Neuronal stem cell (in vitro differentiated cells): ENCODE data around the gene IMP4.
A peak's percentile ranks its signal among the peaks of the same experiment; 100 is the strongest.

Experiments
- DNase-seq: peaks from one replicate; pipeline ENCODE4 v3.0.0-alpha.2; 2013; ENCODE audit warnings: low spot score
- H2AFZ ChIP-seq: one replicate; pipeline ENCODE4 v1.6.1; 2013; ENCODE audit warnings: mild to moderate bottlenecking, low read length, inconsistent platforms
- H2AK5ac ChIP-seq: 2 replicates; pipeline ENCODE4 v1.6.1; 2013; ENCODE audit warnings: low read depth, mild to moderate bottlenecking, inconsistent platforms, low read length, moderate library complexity, mixed read lengths
- H2BK120ac ChIP-seq: 2 replicates; pipeline ENCODE4 v1.6.1; 2013; ENCODE audit warnings: low read depth, mild to moderate bottlenecking, inconsistent platforms, low read length, moderate library complexity, mixed read lengths
- H2BK12ac ChIP-seq: one replicate; pipeline ENCODE4 v1.6.1; 2013; ENCODE audit warnings: low read length, inconsistent platforms
- H2BK15ac ChIP-seq: 2 replicates; pipeline ENCODE4 v1.6.1; 2013; ENCODE audit warnings: mild to moderate bottlenecking, low read length, inconsistent platforms, mixed read lengths
- H2BK5ac ChIP-seq: one replicate; pipeline ENCODE4 v1.6.1; 2013; ENCODE audit warnings: inconsistent platforms, mild to moderate bottlenecking, low read length, moderate library complexity
- H3K14ac ChIP-seq: one replicate; pipeline ENCODE4 v1.6.1; 2013; ENCODE audit warnings: low read length, inconsistent platforms
- H3K18ac ChIP-seq: 2 replicates; pipeline ENCODE4 v1.6.1; 2013; ENCODE audit warnings: low read length, inconsistent platforms
- H3K23ac ChIP-seq: 2 replicates; pipeline ENCODE4 v1.6.1; 2013; ENCODE audit warnings: low read depth, mild to moderate bottlenecking, mixed read lengths, low read length, inconsistent platforms; ENCODE audit not compliant: poor library complexity
- H3K27ac ChIP-seq: replicated peaks from 3 replicates; pipeline ENCODE4 v1.5.1; 2013; ENCODE audit warnings: low read length, inconsistent platforms
- H3K27me3 ChIP-seq, 3 experiments: 2 replicates each; pipeline ENCODE4 v1.6.1; 2013; ENCODE audit warnings: low read length in 3 of 3, mild to moderate bottlenecking in 2 of 3, inconsistent platforms in 1 of 3, low read depth in 1 of 3, mixed read lengths in 1 of 3, moderate library complexity in 1 of 3; ENCODE audit not compliant: control insufficient read depth in 3 of 3, insufficient read depth in 3 of 3
- H3K36me3 ChIP-seq, 2 donors: replicated peaks in 1 of 2; 2 replicates each; pipeline ENCODE4 v1.6.1; 2013; ENCODE audit warnings: low read length in 2 of 2; ENCODE audit not compliant: control insufficient read depth in 2 of 2, insufficient read depth in 2 of 2
- H3K4ac ChIP-seq: 2 replicates; pipeline ENCODE4 v1.6.1; 2013; ENCODE audit warnings: inconsistent platforms, mild to moderate bottlenecking, low read length, moderate library complexity
- H3K4me1 ChIP-seq, 2 donors: 1 replicate in 1 of 2; 2 replicates in 1 of 2; pipeline ENCODE4 v1.6.1; 2013; ENCODE audit warnings: low read length in 2 of 2, low read depth in 1 of 2; ENCODE audit not compliant: control insufficient read depth in 2 of 2, insufficient read depth in 1 of 2
- H3K4me2 ChIP-seq: one replicate; pipeline ENCODE4 v1.6.1; 2013; ENCODE audit warnings: mild to moderate bottlenecking, low read length, inconsistent platforms; ENCODE audit not compliant: insufficient read depth, poor library complexity, severe bottlenecking
- H3K4me3 ChIP-seq, 2 donors: 2 replicates each; pipeline ENCODE4 v1.5.1; 2013; ENCODE audit warnings: low read length in 2 of 2, mild to moderate bottlenecking in 2 of 2, inconsistent platforms in 1 of 2, moderate library complexity in 1 of 2
- H3K79me1 ChIP-seq: one replicate; pipeline ENCODE4 v1.6.1; 2013; ENCODE audit warnings: low read depth, mild to moderate bottlenecking, inconsistent platforms, low read length, moderate library complexity
- H3K9ac ChIP-seq: one replicate; pipeline ENCODE4 v1.6.1; 2013; ENCODE audit warnings: mild to moderate bottlenecking, low read depth, low read length, inconsistent platforms; ENCODE audit not compliant: poor library complexity
- H3K9me3 ChIP-seq, 2 donors: replicated peaks in 1 of 2; 2 replicates each; pipeline versions ENCODE3 to v1.6.1; 2013; ENCODE audit warnings: low read length in 2 of 2, mild to moderate bottlenecking in 2 of 2, inconsistent platforms in 1 of 2, low read depth in 1 of 2, mixed read lengths in 1 of 2, moderate library complexity in 1 of 2; ENCODE audit not compliant: control insufficient read depth in 2 of 2, insufficient read depth in 1 of 2
- H4K8ac ChIP-seq: one replicate; pipeline ENCODE4 v1.6.1; 2013; ENCODE audit warnings: low read depth, mild to moderate bottlenecking, inconsistent platforms, low read length, moderate library complexity
- H4K91ac ChIP-seq: one replicate; pipeline ENCODE4 v1.6.1; 2013; ENCODE audit warnings: low read length, low read depth, mild to moderate bottlenecking, inconsistent platforms; ENCODE audit not compliant: poor library complexity
- WGBS, 2 donors: extraction: QIAGEN DNeasy Blood & Tissue Kit; methylation state at CpG; one replicate each; pipeline ENCODE4 v1.1.7; 2013; ENCODE audit warnings: missing lambda C conversion rate in 2 of 2, mixed read lengths in 1 of 2; ENCODE audit not compliant: insufficient read length in 2 of 2, insufficient replicate concordance in 1 of 2; ENCODE audit errors: extremely low coverage in 2 of 2; 5-methylcytosine and 5-hydroxymethylcytosine counted together

IMP4 gene

GRCh38 chr2:130370490-130370889 lies 27.8 kb downstream of the IMP4 start:
- no peak overlapping the region for H3K4me2 ChIP-seq
- no peak overlapping the region for H3K4ac ChIP-seq
- H3K79me1 ChIP-seq = no peaks in the 10 kb centered on the region
- no peak overlapping the region for H4K8ac ChIP-seq
- WGBS, 2 donors = no CpG with 5 or more reads among the region's 9 CpGs
- H3K4me1 ChIP-seq = peaks cover 3 to 4% of the 10 kb centered on the region in 2 donors
- no peak overlapping the region for H2AK5ac ChIP-seq
- DNase-seq = no peak
- no peak overlapping the region for H2BK5ac ChIP-seq
- H3K36me3 ChIP-seq = peaks cover 0 to 16% of the 10 kb centered on the region in 2 donors
- peaks cover 5% of the 10 kb centered on the region in 2 donors for H3K9me3 ChIP-seq
- no peak overlapping the region for H2BK15ac ChIP-seq
- H3K14ac ChIP-seq = no peak overlapping the region
- H3K18ac ChIP-seq = no peak overlapping the region
- H2BK120ac ChIP-seq = no peak overlapping the region
- H3K27ac ChIP-seq = no peak overlapping the region
- no peak overlapping the region for H3K9ac ChIP-seq
- no peak overlapping the region for H2AFZ ChIP-seq
- H3K27me3 ChIP-seq = no peaks in the 10 kb centered on the region
- no peak overlapping the region for H3K4me3 ChIP-seq
- H3K23ac ChIP-seq = peak overlapping the region; percentile 9
- no peak overlapping the region for H2BK12ac ChIP-seq
- no peak overlapping the region for H4K91ac ChIP-seq

- Histone ChIP-seq H3K36me3 (peaks cover 0 to 16% of the 10 kb centered on the region in 2 donors), H2BK5ac (no peak overlapping the region), H3K23ac (peak overlapping the region; percentile 76), H3K4ac (peak overlapping the region; percentile 39), H3K4me1 (peaks cover 3 to 4% of the 10 kb centered on the region in 2 donors), H3K9me3 (peaks cover 5% of the 10 kb centered on the region in 2 donors), H3K27ac (peak overlapping the region; percentile 23), H3K27me3 (no peaks in the 10 kb centered on the region), H4K91ac (no peak overlapping the region), H3K14ac (peak overlapping the region; percentile 94), H3K4me3 (peak overlapping the region; percentile 84 to 96), H4K8ac (peak overlapping the region; percentile 29), H2AK5ac (no peak overlapping the region), H2AFZ (peak overlapping the region; percentile 98), H2BK120ac (peak overlapping the region; percentile 56), H3K79me1 (no peaks in the 10 kb centered on the region), H2BK15ac (peak overlapping the region; percentile 64), H2BK12ac (no peak overlapping the region), H3K4me2 (peak overlapping the region; percentile 76), H3K9ac (peak overlapping the region; percentile 95), H3K18ac (peak overlapping the region; percentile 81)
- no peak for DNase-seq
- WGBS, 2 donors = no CpG with 5 or more reads among the region's 18 CpGs
Measured at GRCh38 chr2:130371723-130372054, 29.0 kb downstream of the IMP4 start.

- Histone ChIP-seq H3K18ac (peak overlapping the region; percentile 95), H3K9me3 (peaks cover 5% of the 10 kb centered on the region in 2 donors), H3K14ac (peak overlapping the region; percentile 94), H3K4me3 (peak overlapping the region; percentile 84 to 96), H2BK12ac (no peak overlapping the region), H3K4ac (peak overlapping the region; percentile 39), H3K27me3 (no peaks in the 10 kb centered on the region), H3K79me1 (no peaks in the 10 kb centered on the region), H3K9ac (peak overlapping the region; percentile 95), H3K36me3 (peaks cover 0 to 16% of the 10 kb centered on the region in 2 donors), H2AFZ (peak overlapping the region; percentile 98), H3K23ac (peak overlapping the region; percentile 76), H3K4me1 (peaks cover 3 to 4% of the 10 kb centered on the region in 2 donors), H4K8ac (peak overlapping the region; percentile 29), H2AK5ac (no peak overlapping the region), H2BK5ac (no peak overlapping the region), H3K27ac (peak overlapping the region; percentile 29), H3K4me2 (peak overlapping the region; percentile 76), H2BK120ac (peak overlapping the region; percentile 56), H4K91ac (peak overlapping the region; percentile 41), H2BK15ac (peak overlapping the region; percentile 64)
- DNase-seq = peak; percentile 88
- WGBS, 2 donors = no CpG with 5 or more reads among the region's 81 CpGs
Measured at GRCh38 chr2:130372055-130372832, 29.5 kb downstream of the IMP4 start.
